ENCODE results near the gene DMAP1. TPM values are rescaled to one million over a fixed set of nuclear protein-coding genes. Genes with fewer than 3 reads are reported as not detected.

The DMAP1 gene
- total and polyA plus RNA-seq, 2 of the 8 experiments (the other 6 are each of a cell fraction or from before 2014, with no cell fraction given): 36.4 to 42.4 TPM

DNA sequence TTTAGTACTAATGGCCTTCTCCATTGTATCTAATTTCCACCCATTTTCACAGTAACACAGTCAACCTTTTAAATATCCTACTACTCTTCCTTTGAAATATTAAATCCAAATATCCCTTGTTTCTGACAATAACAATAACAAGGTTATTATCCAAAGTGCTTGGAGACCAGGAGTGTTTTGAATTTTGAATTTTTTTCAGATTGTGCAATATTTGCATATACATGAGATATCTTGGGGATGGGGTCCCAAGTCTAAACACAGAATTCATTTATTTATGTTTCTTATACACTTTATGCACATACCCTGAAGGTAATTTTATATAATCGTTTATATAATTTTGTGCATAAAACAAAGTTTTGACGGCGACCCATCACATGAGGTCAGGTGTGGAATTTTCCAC is 17.5 kb downstream of the DMAP1 start (continued):
- TF ChIP-seq, protein P1, sequence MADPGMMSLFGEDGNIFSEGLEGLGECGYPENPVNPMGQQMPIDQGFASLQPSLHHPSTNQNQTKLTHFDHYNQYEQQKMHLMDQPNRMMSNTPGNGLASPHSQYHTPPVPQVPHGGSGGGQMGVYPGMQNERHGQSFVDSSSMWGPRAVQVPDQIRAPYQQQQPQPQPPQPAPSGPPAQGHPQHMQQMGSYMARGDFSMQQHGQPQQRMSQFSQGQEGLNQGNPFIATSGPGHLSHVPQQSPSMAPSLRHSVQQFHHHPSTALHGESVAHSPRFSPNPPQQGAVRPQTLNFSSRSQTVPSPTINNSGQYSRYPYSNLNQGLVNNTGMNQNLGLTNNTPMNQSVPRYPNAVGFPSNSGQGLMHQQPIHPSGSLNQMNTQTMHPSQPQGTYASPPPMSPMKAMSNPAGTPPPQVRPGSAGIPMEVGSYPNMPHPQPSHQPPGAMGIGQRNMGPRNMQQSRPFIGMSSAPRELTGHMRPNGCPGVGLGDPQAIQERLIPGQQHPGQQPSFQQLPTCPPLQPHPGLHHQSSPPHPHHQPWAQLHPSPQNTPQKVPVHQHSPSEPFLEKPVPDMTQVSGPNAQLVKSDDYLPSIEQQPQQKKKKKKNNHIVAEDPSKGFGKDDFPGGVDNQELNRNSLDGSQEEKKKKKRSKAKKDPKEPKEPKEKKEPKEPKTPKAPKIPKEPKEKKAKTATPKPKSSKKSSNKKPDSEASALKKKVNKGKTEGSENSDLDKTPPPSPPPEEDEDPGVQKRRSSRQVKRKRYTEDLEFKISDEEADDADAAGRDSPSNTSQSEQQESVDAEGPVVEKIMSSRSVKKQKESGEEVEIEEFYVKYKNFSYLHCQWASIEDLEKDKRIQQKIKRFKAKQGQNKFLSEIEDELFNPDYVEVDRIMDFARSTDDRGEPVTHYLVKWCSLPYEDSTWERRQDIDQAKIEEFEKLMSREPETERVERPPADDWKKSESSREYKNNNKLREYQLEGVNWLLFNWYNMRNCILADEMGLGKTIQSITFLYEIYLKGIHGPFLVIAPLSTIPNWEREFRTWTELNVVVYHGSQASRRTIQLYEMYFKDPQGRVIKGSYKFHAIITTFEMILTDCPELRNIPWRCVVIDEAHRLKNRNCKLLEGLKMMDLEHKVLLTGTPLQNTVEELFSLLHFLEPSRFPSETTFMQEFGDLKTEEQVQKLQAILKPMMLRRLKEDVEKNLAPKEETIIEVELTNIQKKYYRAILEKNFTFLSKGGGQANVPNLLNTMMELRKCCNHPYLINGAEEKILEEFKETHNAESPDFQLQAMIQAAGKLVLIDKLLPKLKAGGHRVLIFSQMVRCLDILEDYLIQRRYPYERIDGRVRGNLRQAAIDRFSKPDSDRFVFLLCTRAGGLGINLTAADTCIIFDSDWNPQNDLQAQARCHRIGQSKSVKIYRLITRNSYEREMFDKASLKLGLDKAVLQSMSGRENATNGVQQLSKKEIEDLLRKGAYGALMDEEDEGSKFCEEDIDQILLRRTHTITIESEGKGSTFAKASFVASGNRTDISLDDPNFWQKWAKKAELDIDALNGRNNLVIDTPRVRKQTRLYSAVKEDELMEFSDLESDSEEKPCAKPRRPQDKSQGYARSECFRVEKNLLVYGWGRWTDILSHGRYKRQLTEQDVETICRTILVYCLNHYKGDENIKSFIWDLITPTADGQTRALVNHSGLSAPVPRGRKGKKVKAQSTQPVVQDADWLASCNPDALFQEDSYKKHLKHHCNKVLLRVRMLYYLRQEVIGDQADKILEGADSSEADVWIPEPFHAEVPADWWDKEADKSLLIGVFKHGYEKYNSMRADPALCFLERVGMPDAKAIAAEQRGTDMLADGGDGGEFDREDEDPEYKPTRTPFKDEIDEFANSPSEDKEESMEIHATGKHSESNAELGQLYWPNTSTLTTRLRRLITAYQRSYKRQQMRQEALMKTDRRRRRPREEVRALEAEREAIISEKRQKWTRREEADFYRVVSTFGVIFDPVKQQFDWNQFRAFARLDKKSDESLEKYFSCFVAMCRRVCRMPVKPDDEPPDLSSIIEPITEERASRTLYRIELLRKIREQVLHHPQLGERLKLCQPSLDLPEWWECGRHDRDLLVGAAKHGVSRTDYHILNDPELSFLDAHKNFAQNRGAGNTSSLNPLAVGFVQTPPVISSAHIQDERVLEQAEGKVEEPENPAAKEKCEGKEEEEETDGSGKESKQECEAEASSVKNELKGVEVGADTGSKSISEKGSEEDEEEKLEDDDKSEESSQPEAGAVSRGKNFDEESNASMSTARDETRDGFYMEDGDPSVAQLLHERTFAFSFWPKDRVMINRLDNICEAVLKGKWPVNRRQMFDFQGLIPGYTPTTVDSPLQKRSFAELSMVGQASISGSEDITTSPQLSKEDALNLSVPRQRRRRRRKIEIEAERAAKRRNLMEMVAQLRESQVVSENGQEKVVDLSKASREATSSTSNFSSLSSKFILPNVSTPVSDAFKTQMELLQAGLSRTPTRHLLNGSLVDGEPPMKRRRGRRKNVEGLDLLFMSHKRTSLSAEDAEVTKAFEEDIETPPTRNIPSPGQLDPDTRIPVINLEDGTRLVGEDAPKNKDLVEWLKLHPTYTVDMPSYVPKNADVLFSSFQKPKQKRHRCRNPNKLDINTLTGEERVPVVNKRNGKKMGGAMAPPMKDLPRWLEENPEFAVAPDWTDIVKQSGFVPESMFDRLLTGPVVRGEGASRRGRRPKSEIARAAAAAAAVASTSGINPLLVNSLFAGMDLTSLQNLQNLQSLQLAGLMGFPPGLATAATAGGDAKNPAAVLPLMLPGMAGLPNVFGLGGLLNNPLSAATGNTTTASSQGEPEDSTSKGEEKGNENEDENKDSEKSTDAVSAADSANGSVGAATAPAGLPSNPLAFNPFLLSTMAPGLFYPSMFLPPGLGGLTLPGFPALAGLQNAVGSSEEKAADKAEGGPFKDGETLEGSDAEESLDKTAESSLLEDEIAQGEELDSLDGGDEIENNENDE (IDR thresholded peaks at IDR 0.05; ENCODE audit: insufficient replicate concordance, low read length): no peak
- TF ChIP-seq SRF (IDR thresholded peaks at IDR 0.05; ENCODE audit: low read depth, low read length): no peak
- TF ChIP-seq RBBP5 (IDR thresholded peaks at IDR 0.05; ENCODE audit: borderline replicate concordance, low read depth, low read length): no peak
- TF ChIP-seq CHD2 (IDR thresholded peaks at IDR 0.05; ENCODE audit: low read length): no peak
- TF ChIP-seq JUN (IDR thresholded peaks at IDR 0.05; ENCODE audit: low read depth, low read length): no peak
- TF ChIP-seq HDAC6 (IDR thresholded peaks at IDR 0.05; ENCODE audit: low read depth, low read length): no peak
- TF ChIP-seq, protein P2, sequence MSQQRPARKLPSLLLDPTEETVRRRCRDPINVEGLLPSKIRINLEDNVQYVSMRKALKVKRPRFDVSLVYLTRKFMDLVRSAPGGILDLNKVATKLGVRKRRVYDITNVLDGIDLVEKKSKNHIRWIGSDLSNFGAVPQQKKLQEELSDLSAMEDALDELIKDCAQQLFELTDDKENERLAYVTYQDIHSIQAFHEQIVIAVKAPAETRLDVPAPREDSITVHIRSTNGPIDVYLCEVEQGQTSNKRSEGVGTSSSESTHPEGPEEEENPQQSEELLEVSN (IDR thresholded peaks at IDR 0.05): no peak
- TF ChIP-seq CBX5 (IDR thresholded peaks at IDR 0.05; ENCODE audit: low read depth, low read length): no peak
- TF ChIP-seq, protein P3, sequence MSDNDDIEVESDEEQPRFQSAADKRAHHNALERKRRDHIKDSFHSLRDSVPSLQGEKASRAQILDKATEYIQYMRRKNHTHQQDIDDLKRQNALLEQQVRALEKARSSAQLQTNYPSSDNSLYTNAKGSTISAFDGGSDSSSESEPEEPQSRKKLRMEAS (IDR thresholded peaks at IDR 0.05): no peak
- TF ChIP-seq, protein P4, sequence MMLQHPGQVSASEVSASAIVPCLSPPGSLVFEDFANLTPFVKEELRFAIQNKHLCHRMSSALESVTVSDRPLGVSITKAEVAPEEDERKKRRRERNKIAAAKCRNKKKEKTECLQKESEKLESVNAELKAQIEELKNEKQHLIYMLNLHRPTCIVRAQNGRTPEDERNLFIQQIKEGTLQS (IDR thresholded peaks at IDR 0.05; ENCODE audit: insufficient read depth, low read depth, low read length): no peak

All from H1 (cell line).